ENCODE data around the gene PNCK. TPM values are rescaled to one million over a fixed set of nuclear protein-coding genes. Genes with fewer than 3 reads are reported as not detected.

PNCK gene
- total and polyA plus RNA-seq, 2 of the 13 experiments (the other 11 are each of a cell fraction or from before 2014, with no cell fraction given): 33.1 TPM; not detected in 1

- TF ChIP-seq SALL1 (CRISPR knock-in tag; IDR thresholded peaks at IDR 0.05) (peak; percentile 56; the same call in 1 of the 2 replicates), HMG20B (CRISPR knock-in tag; conservative IDR thresholded peaks at IDR 0.05) (no peak), ZNF558 (CRISPR knock-in tag; IDR thresholded peaks at IDR 0.05; ENCODE audit: borderline replicate concordance) (no peak), HDAC2 (CRISPR knock-in tag; IDR thresholded peaks at IDR 0.05) (peak; percentile 38; the same call in 1 of the 2 replicates), ZNF44 (CRISPR knock-in tag; IDR thresholded peaks at IDR 0.05) (no peak), TEAD3 (CRISPR knock-in tag; optimal IDR thresholded peaks at IDR 0.05; ENCODE audit: borderline replicate concordance) (peak; percentile 85), PAF1 (CRISPR knock-in tag; IDR thresholded peaks at IDR 0.05) (no peak), TAF1 (CRISPR knock-in tag; IDR thresholded peaks at IDR 0.05) (0 out of 2 replicates have a peak, but pooled peaks have one; percentile 19), CEBPG (CRISPR knock-in tag; IDR thresholded peaks at IDR 0.05) (no peak), ZNF850 (CRISPR knock-in tag; conservative IDR thresholded peaks at IDR 0.05) (no peak), ZNF609 (CRISPR knock-in tag; IDR thresholded peaks at IDR 0.05; ENCODE audit: borderline replicate concordance) (peak; percentile 53; the same call in 1 of the 2 replicates), GABPB1 (CRISPR knock-in tag; IDR thresholded peaks at IDR 0.05) (0 out of 2 replicates have a peak, but pooled peaks have one; percentile 44), ZNF235 (CRISPR knock-in tag; IDR thresholded peaks at IDR 0.05; ENCODE audit: borderline replicate concordance) (no peak), SAP130 (CRISPR knock-in tag; IDR thresholded peaks at IDR 0.05; ENCODE audit: low read depth) (peak; percentile 39; the same call in 1 of the 2 replicates), ZNF20 (CRISPR knock-in tag; IDR thresholded peaks at IDR 0.05) (no peak), DR1 (CRISPR knock-in tag; IDR thresholded peaks at IDR 0.05) (no peak), ZNF225 (CRISPR knock-in tag; IDR thresholded peaks at IDR 0.05) (no peak), FOXA1 (IDR thresholded peaks at IDR 0.05) (no peak), FOXA1 (CRISPR knock-in tag; IDR thresholded peaks at IDR 0.05) (peak; percentile 30), FOXP1 (IDR thresholded peaks at IDR 0.05) (no peak), FOXP1 (CRISPR knock-in tag; IDR thresholded peaks at IDR 0.05) (no peak), ZNF724P (CRISPR knock-in tag; IDR thresholded peaks at IDR 0.05; ENCODE audit: borderline replicate concordance) (no peak), THAP7 (CRISPR knock-in tag; IDR thresholded peaks at IDR 0.05) (no peak), ARHGAP35 (CRISPR knock-in tag; IDR thresholded peaks at IDR 0.05; ENCODE audit: borderline replicate concordance) (no peak), ZGPAT (CRISPR knock-in tag; IDR thresholded peaks at IDR 0.05) (0 out of 2 replicates have a peak, but pooled peaks have one; percentile 36)
Observed at GRCh38 chrX:153637121-153638040, 36.2 kb downstream of the PNCK start (continued).

All from HepG2 (cell line).